Upper lobe of left lung (tissue), 6 donors: ENCODE data around the gene TMPRSS3. TPM values are rescaled to one million over a fixed set of nuclear protein-coding genes. Genes with fewer than 3 reads are reported as not detected.
A peak's percentile ranks its signal among the peaks of the same experiment; 100 is the strongest.

Source experiments
- ATAC-seq, 2 donors: fragments of 200-7000 bp; cut with Tn5 transposase; one replicate each; pipeline ENCODE4 v1.9.1; 2022; ENCODE audit warnings: mild to moderate bottlenecking in 2 of 2, moderate library complexity in 2 of 2; ENCODE audit not compliant: low FRiP score in 2 of 2
- DNase-seq, 2 donors: peaks; one replicate each; pipeline ENCODE4 v3.0.0-alpha.2; 2019 to 2020
- H3K27ac ChIP-seq, 4 donors: fragments of 200-600 bp; sonication (generic); one replicate each; pipeline ENCODE4 v1.5.1; 2016 to 2019
- H3K27me3 ChIP-seq, 4 donors: fragments of 200-600 bp; sonication (generic); one replicate each; pipeline ENCODE4 v1.5.1; 2017 to 2019
- H3K36me3 ChIP-seq, 4 donors: fragments of 200-600 bp; sonication (generic); one replicate each; pipeline ENCODE4 v1.5.1; 2016 to 2019
- H3K4me1 ChIP-seq, 4 donors: fragments of 200-600 bp; sonication (generic); one replicate each; pipeline ENCODE4 v1.5.1; 2018 to 2019
- H3K4me3 ChIP-seq, 4 donors: fragments of 200-600 bp; sonication (generic); one replicate each; pipeline ENCODE4 v1.5.1; 2017 to 2019; ENCODE audit warnings: mild to moderate bottlenecking in 2 of 4, moderate library complexity in 1 of 4
- H3K9me3 ChIP-seq, 4 donors: fragments of 200-600 bp; sonication (generic); one replicate each; pipeline ENCODE4 v1.5.1; 2018 to 2019
- CTCF ChIP-seq, 6 experiments: fragments of 450-650 bp in 4 of 6; fragments of 200-600 bp in 2 of 6; sonication (generic) in 2 of 6; IDR thresholded peaks; one replicate each; pipeline ENCODE4 v1.5.1; 2016 to 2019; ENCODE audit warnings: antibody characterized with exemption in 6 of 6
- EP300 ChIP-seq, 4 donors: sonication (generic); formaldehyde crosslinking; IDR thresholded peaks; one replicate each; pipeline ENCODE4 v1.5.1; 2017; ENCODE audit warnings: antibody characterized with exemption in 4 of 4, control low read depth in 2 of 4
- POLR2A ChIP-seq, 4 donors: fragments of 450-650 bp; IDR thresholded peaks; one replicate each; pipeline ENCODE4 v1.5.1; 2016 to 2017; ENCODE audit warnings: antibody characterized with exemption in 4 of 4, mild to moderate bottlenecking in 2 of 4
- POLR2AphosphoS5 ChIP-seq, 2 donors: sonication (generic); formaldehyde crosslinking; IDR thresholded peaks; one replicate each; pipeline ENCODE4 v1.5.1; 2017; ENCODE audit warnings: antibody characterized with exemption in 2 of 2
- WGBS, 2 donors: methylation state at CpG; one replicate each; pipeline ENCODE4 v1.1.5; 2017 to 2018; 5-methylcytosine and 5-hydroxymethylcytosine counted together
- total RNA-seq, 6 donors: library from RNA; depleted of rRNA in 4 of 6; stranded (reverse); fragments of >200 nt in 4 of 6; gene quantifications; one replicate each; pipeline versions ENCODE4 v1.1.0 to v1.2.1, GENCODE V29; 2016 to 2021
- donor health status: DM: no; HTN: no; CAD: no; lungs with moderate emphysema.
- donor health status: DM: no; HTN: yes; CAD: no; lungs with severe emphysema.

Gene TMPRSS3
- total RNA-seq, 6 donors from 2014 or later = 3.5 to 12.5 (median 5.8) TPM

DNA sequence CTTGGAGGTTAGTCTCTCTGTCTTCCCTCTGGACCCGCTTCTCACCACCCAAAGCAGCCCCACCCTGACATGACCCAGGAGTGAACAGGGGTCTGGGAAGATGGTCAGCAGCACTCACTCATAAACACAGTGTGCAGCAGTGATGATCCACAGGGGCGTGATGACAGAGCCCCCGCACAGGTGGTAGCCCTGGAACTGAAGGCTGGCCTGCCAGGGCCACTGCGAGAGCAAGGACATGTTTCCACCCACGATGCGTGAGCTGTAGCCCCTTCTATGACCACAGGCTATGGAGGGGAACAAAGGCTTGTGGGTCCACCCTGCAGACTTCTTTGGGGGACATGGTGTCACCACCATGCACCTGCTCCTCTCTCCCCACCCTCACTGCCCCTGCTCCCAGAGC lies 12.9 kb downstream of the TMPRSS3 start:
- H3K27ac ChIP-seq = no peak overlapping the region
- no peaks in the 10 kb centered on the region for H3K27me3 ChIP-seq
- DNase-seq (no peak), ATAC-seq (no peak)
- H3K36me3 ChIP-seq = no peaks in the 10 kb centered on the region
- peaks cover 0 to 10% (median 0%) of the 10 kb centered on the region in 4 donors for H3K9me3 ChIP-seq
- TF ChIP-seq POLR2AphosphoS5 (IDR thresholded peaks at IDR 0.05) (no peak), CTCF (IDR thresholded peaks at IDR 0.05) (no peak), EP300 (IDR thresholded peaks at IDR 0.05) (no peak)
- 92 to 94% methylated on average over 2 to 6 of the region's 6 CpGs for WGBS, 2 donors
- no peak overlapping the region for H3K4me3 ChIP-seq
- peaks cover 0 to 8% (median 2%) of the 10 kb centered on the region in 4 donors for H3K4me1 ChIP-seq

DNA sequence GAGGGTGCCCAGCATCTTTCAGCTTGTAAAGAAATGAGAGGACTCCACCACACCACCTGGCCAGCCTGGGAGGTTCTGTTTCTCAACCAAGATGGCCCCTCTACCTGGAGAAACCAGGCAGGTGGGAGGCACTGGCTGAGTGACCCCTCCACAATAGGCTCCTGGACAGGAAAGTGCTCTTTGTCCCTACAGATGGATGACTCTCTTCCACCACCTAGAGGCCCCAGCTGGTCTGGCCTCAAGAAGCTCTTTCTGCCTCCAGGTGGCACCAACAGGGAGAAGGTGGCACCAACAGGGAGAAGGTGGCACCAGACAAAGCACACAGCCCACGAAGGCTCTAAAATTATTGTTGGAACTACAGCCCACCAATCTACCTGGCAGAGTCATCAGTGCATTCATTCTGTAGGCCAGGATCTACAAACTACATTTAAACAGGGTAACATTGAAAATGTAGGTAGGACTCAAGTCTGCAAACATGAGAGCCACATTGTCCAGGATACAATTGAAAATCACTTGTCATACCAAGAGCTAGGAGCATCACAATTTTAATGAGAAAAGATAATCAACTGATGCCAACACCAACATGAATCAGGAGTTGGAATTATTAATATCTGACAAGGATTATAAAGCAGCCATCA lies 14.4 kb downstream of the TMPRSS3 start:
- TF ChIP-seq POLR2AphosphoS5 (IDR thresholded peaks at IDR 0.05) = no peak
- TF ChIP-seq POLR2A (IDR thresholded peaks at IDR 0.05) = no peak
- no peak for TF ChIP-seq EP300 (IDR thresholded peaks at IDR 0.05)
- peak in 5 of 6 experiments; percentile 19 to 88 (median 76) for TF ChIP-seq CTCF (IDR thresholded peaks at IDR 0.05)
- H3K4me3 ChIP-seq = no peak overlapping the region
- peaks cover 0 to 10% (median 0%) of the 10 kb centered on the region in 4 donors for H3K9me3 ChIP-seq
- peaks cover 0 to 8% (median 2%) of the 10 kb centered on the region in 4 donors for H3K4me1 ChIP-seq
- no peaks in the 10 kb centered on the region for H3K27me3 ChIP-seq
- no peak overlapping the region for H3K27ac ChIP-seq
- 47 to 75% methylated on average over 1 of the region's 1 CpG for WGBS, 2 donors
- no peaks in the 10 kb centered on the region for H3K36me3 ChIP-seq
- ATAC-seq (peak; percentile 45 to 55), DNase-seq (peak in 1 of 2 donors; percentile 73)

GRCh38 chr21:42379426-42380215 lies 16.2 kb downstream of the TMPRSS3 start:
- Histone ChIP-seq H3K4me3 (no peak overlapping the region), H3K9me3 (peaks cover 0 to 10% (median 0%) of the 10 kb centered on the region in 4 donors), H3K27me3 (no peaks in the 10 kb centered on the region), H3K36me3 (no peaks in the 10 kb centered on the region), H3K27ac (no peak overlapping the region), H3K4me1 (peaks cover 0 to 3% (median 2%) of the 10 kb centered on the region in 4 donors)
- WGBS, 2 donors = 80 to 87% methylated on average over 13 to 17 of the region's 17 CpGs
- ATAC-seq (no peak), DNase-seq (no peak)
- TF ChIP-seq POLR2A (IDR thresholded peaks at IDR 0.05) = no peak
- TF ChIP-seq EP300 (IDR thresholded peaks at IDR 0.05) = no peak
- TF ChIP-seq POLR2AphosphoS5 (IDR thresholded peaks at IDR 0.05) = no peak
- no peak for TF ChIP-seq CTCF (IDR thresholded peaks at IDR 0.05)

- H3K27ac ChIP-seq = no peak overlapping the region
- TF ChIP-seq CTCF (IDR thresholded peaks at IDR 0.05) (no peak), EP300 (IDR thresholded peaks at IDR 0.05) (no peak), POLR2A (IDR thresholded peaks at IDR 0.05) (no peak), POLR2AphosphoS5 (IDR thresholded peaks at IDR 0.05) (no peak)
- ATAC-seq (no peak), DNase-seq (no peak)
- peaks cover 0 to 10% (median 0%) of the 10 kb centered on the region in 4 donors for H3K9me3 ChIP-seq
- H3K4me1 ChIP-seq = peaks cover 0 to 3% (median 2%) of the 10 kb centered on the region in 4 donors
- no peak overlapping the region for H3K4me3 ChIP-seq
- H3K27me3 ChIP-seq = no peaks in the 10 kb centered on the region
- H3K36me3 ChIP-seq = no peaks in the 10 kb centered on the region
- WGBS, 2 donors = 80 to 87% methylated on average over 8 of the region's 8 CpGs
These were observed 17.4 kb downstream of the TMPRSS3 start for GRCh38 chr21:42378418-42378817.
